ENCODE results near the gene SLC22A25. TPM values are rescaled to one million over a fixed set of nuclear protein-coding genes. Genes with fewer than 3 reads are reported as not detected.

The SLC22A25 gene
- total RNA-seq, 2 donors from 2014 or later, result not detected

DNA sequence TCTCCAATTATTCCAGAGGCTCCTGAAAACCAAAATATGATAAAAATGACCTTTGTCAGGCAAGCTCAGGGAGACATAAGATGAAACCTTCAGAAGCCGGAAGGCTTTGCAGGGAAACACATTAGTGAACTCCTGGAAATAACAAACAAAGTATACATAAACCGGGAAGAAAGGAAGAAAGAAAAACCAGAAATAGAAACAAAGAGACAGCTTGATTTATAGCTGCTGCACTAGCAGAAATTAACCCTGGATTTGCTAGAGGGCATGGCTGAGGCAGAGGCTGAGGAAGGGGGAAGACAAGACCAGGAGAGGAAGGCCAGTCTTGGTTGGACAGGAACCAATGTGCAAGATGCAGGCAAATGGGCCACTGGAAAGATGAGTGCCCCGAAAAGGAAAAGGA, 33.3 kb downstream of the SLC22A25 start:
- H3K27ac ChIP-seq, result no peak overlapping the region
- H3K4me3 ChIP-seq, result no peak overlapping the region
- TF ChIP-seq, protein P1, sequence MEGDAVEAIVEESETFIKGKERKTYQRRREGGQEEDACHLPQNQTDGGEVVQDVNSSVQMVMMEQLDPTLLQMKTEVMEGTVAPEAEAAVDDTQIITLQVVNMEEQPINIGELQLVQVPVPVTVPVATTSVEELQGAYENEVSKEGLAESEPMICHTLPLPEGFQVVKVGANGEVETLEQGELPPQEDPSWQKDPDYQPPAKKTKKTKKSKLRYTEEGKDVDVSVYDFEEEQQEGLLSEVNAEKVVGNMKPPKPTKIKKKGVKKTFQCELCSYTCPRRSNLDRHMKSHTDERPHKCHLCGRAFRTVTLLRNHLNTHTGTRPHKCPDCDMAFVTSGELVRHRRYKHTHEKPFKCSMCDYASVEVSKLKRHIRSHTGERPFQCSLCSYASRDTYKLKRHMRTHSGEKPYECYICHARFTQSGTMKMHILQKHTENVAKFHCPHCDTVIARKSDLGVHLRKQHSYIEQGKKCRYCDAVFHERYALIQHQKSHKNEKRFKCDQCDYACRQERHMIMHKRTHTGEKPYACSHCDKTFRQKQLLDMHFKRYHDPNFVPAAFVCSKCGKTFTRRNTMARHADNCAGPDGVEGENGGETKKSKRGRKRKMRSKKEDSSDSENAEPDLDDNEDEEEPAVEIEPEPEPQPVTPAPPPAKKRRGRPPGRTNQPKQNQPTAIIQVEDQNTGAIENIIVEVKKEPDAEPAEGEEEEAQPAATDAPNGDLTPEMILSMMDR (IDR thresholded peaks at IDR 0.05), result no peak
- TF ChIP-seq POLR2A (IDR thresholded peaks at IDR 0.05) (no peak), POLR2AphosphoS5 (IDR thresholded peaks at IDR 0.05) (no peak)
- H3K9me3 ChIP-seq, result no peaks in the 10 kb centered on the region
- 38% methylated on average over 3 of the region's 3 CpGs for WGBS
- no peak for DNase-seq (ENCODE audit: low spot score)
- intact Hi-C loops (cut with DNase I), result no loop called here
- H3K36me3 ChIP-seq, result no peaks in the 10 kb centered on the region
- no peaks in the 10 kb centered on the region for H3K27me3 ChIP-seq (replicated peaks; ENCODE audit: insufficient read depth)
- no peaks in the 10 kb centered on the region for H3K4me1 ChIP-seq (replicated peaks)

Other genes starting within 250 kb of the SLC22A25 start
- gene SLC22A8, start 227.8 kb downstream of the SLC22A25 start, total RNA-seq, result under 1 TPM in 1 of 2 donors, not detected in 1; 0.11 TPM
- gene SLC22A24, start 99.4 kb downstream of the SLC22A25 start, total RNA-seq, result not detected
- not detected for gene SLC22A9, start 126.2 kb upstream of the SLC22A25 start, total RNA-seq
- 10 to 100 TPM in 1 of 2 donors, not detected in 1; 25.7 TPM for gene PLAAT5, start 247.6 kb upstream of the SLC22A25 start, total RNA-seq

Measured in prostate gland (tissue), 2 donors.